Panc1 (cell line): ENCODE measurements around the gene NDUFS6.

Source experiments
- CTCF ChIP-seq: fragments of 450-650 bp; IDR thresholded peaks from 2 replicates; pipeline ENCODE4 v1.5.1; 2017; ENCODE audit warnings: mild to moderate bottlenecking
- REST ChIP-seq, 2 experiments: IDR thresholded peaks; 2 replicates each; pipeline ENCODE4 v1.6.1; 2011 to 2012; ENCODE audit warnings: low read depth in 2 of 2, control low read depth in 1 of 2, low read length in 1 of 2, mild to moderate bottlenecking in 1 of 2, moderate library complexity in 1 of 2; ENCODE audit not compliant: insufficient read depth in 1 of 2

GRCh38 chr5:1836176-1836890, 35.1 kb downstream of the NDUFS6 start:
- TF ChIP-seq CTCF (no peak), REST (IDR thresholded peaks at IDR 0.05; ENCODE audit: insufficient read depth in 1 of 2, low read depth in 2 of 2, low read length in 1 of 2) (no peak)
